A204.1 (cell line): ENCODE data around the gene GORAB.

Experiments
- FAIRE-seq: peaks from 2 replicates; lab custom pipeline; 2012; peaks lifted over from hg19 to GRCh38; lab: Jason Lieb, UNC

GORAB gene

GRCh38 chr1:170531758-170532657, at the start of gene GORAB:
TSS of gene GORAB (plus strand) at chr1:170532166. CDS start at chr1:170532224, 58 bp downstream.
- peak; percentile 99 for FAIRE-seq

- no peak for FAIRE-seq
Observed at GRCh38 chr1:170483051-170483450, 48.9 kb upstream of the GORAB start.

- no peak for FAIRE-seq
Observed at GRCh38 chr1:170487503-170487902, 44.5 kb upstream of the GORAB start.

- FAIRE-seq: no peak
Observed at GRCh38 chr1:170491291-170491690, 40.7 kb upstream of the GORAB start.

- no peak for FAIRE-seq
Observed at GRCh38 chr1:170494369-170494768, 37.6 kb upstream of the GORAB start.

- FAIRE-seq: peak; percentile 99
Observed at GRCh38 chr1:170495006-170495405, 37.0 kb upstream of the GORAB start.

- peak; percentile 95 for FAIRE-seq
Observed at GRCh38 chr1:170498876-170499275, 33.1 kb upstream of the GORAB start.

- no peak for FAIRE-seq
Observed at GRCh38 chr1:170503665-170504064, 28.3 kb upstream of the GORAB start.

- no peak for FAIRE-seq
Observed at GRCh38 chr1:170510163-170510562, 21.8 kb upstream of the GORAB start.

- FAIRE-seq: no peak
Observed at GRCh38 chr1:170511038-170511437, 20.9 kb upstream of the GORAB start.

GRCh38 chr1:170513138-170513537, 18.8 kb upstream of the GORAB start:
- FAIRE-seq: no peak

- FAIRE-seq: no peak
Observed at GRCh38 chr1:170518185-170518834, 13.7 kb upstream of the GORAB start.

- peak; percentile 96 for FAIRE-seq
Observed at GRCh38 chr1:170518965-170519364, 13.0 kb upstream of the GORAB start.

- no peak for FAIRE-seq
Observed at GRCh38 chr1:170520601-170521000, 11.4 kb upstream of the GORAB start.

- FAIRE-seq: peak; percentile 21
Observed at GRCh38 chr1:170521818-170522217, 10.1 kb upstream of the GORAB start.

GRCh38 chr1:170530972-170531757, 801 bp upstream of the GORAB start:
- no peak for FAIRE-seq

GRCh38 chr1:170533298-170533697, 1.3 kb downstream of the GORAB start:
- no peak for FAIRE-seq

- no peak for FAIRE-seq
Observed at GRCh38 chr1:170534626-170535147, 2.7 kb downstream of the GORAB start.

- no peak for FAIRE-seq
Observed at GRCh38 chr1:170535418-170535817, 3.5 kb downstream of the GORAB start.

GRCh38 chr1:170536924-170537551, 5.1 kb downstream of the GORAB start:
- FAIRE-seq: no peak

GRCh38 chr1:170537798-170538503, 6.0 kb downstream of the GORAB start:
- FAIRE-seq: no peak
